ENCODE measurements around the gene PHACTR3.
A peak's percentile ranks its signal among the peaks of the same experiment; 100 is the strongest.

PHACTR3 gene

GRCh38 chr20:59779656-59780380 is 175.5 kb downstream of the PHACTR3 start:
- H3K4me3 ChIP-seq (ENCODE audit: low read depth, low read length): no peak overlapping the region
- TF ChIP-seq, protein P1, sequence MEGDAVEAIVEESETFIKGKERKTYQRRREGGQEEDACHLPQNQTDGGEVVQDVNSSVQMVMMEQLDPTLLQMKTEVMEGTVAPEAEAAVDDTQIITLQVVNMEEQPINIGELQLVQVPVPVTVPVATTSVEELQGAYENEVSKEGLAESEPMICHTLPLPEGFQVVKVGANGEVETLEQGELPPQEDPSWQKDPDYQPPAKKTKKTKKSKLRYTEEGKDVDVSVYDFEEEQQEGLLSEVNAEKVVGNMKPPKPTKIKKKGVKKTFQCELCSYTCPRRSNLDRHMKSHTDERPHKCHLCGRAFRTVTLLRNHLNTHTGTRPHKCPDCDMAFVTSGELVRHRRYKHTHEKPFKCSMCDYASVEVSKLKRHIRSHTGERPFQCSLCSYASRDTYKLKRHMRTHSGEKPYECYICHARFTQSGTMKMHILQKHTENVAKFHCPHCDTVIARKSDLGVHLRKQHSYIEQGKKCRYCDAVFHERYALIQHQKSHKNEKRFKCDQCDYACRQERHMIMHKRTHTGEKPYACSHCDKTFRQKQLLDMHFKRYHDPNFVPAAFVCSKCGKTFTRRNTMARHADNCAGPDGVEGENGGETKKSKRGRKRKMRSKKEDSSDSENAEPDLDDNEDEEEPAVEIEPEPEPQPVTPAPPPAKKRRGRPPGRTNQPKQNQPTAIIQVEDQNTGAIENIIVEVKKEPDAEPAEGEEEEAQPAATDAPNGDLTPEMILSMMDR (IDR thresholded peaks at IDR 0.05; ENCODE audit: borderline replicate concordance, insufficient read depth, low read depth, low read length): no peak

GRCh38 chr20:59780494-59781185 is 176.3 kb downstream of the PHACTR3 start:
- H3K4me3 ChIP-seq (ENCODE audit: low read depth, low read length): no peak overlapping the region
- TF ChIP-seq, protein P1 (IDR thresholded peaks at IDR 0.05; ENCODE audit: borderline replicate concordance, insufficient read depth, low read depth, low read length): no peak

GRCh38 chr20:59781226-59781625 is 176.9 kb downstream of the PHACTR3 start:
- H3K4me3 ChIP-seq (ENCODE audit: low read depth, low read length): no peak overlapping the region
- TF ChIP-seq, protein P1 (IDR thresholded peaks at IDR 0.05; ENCODE audit: borderline replicate concordance, insufficient read depth, low read depth, low read length): no peak

DNA sequence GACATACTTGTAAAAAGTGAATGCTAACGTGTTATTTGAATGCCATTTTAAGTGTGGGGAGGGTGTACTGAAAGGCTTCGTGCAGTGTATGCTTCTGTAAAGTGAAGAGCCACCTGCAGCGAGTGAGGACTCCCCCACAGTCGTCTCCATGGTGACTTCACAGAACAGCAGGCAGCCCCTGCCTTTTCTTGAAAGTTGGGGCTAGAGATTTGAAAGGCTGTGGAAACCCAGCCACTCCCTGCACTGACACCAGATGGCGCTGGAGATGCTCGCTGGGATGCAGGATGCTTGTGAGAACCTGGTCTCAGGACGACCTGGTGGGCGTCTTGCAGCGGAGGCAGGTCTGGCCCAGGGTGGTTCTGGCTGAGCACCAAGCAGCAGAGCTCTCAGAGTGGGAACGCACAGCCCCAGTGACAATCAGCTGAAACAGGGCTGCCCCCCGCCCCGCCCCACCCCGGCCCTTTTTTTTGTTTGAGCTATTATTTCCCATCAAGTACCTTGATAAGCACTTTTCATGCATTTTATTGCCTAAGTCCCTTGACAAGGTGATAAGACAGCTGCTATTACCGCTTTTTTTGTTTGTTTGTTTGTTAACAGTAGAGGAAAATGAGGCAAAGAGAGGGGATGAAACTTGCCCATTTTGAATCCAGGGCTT is 178.8 kb downstream of the PHACTR3 start:
- TF ChIP-seq, protein P1 (IDR thresholded peaks at IDR 0.05; ENCODE audit: borderline replicate concordance, insufficient read depth, low read depth, low read length): peak; percentile 96
- no peak overlapping the region for H3K4me3 ChIP-seq (ENCODE audit: low read depth, low read length)

- no peak overlapping the region for H3K4me3 ChIP-seq (ENCODE audit: low read depth, low read length)
- TF ChIP-seq, protein P1 (IDR thresholded peaks at IDR 0.05; ENCODE audit: borderline replicate concordance, insufficient read depth, low read depth, low read length): no peak
Measured at GRCh38 chr20:59783641-59784010, 179.3 kb downstream of the PHACTR3 start.

DNA sequence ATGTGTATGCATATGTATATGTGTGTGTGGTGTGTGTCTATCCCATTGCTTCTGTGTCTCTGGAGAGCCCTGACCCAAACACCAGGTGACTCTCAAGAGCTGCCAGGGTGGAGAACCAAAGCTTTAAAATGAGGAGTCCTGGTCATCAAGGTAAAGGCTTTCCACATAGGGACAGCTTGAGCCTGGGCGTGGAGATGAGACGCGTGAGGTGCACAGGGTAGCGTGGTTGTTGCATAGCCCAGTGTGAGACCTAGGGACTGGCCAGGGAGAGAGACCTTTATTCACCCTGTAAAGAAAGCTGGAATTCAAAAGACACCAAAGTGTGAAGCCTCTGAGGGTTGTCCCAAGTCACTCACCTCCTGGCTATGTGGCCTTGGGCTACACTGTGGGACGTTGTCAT is 180.0 kb downstream of the PHACTR3 start:
- H3K4me3 ChIP-seq (ENCODE audit: low read depth, low read length): no peak overlapping the region
- TF ChIP-seq, protein P1 (IDR thresholded peaks at IDR 0.05; ENCODE audit: borderline replicate concordance, insufficient read depth, low read depth, low read length): no peak

Data from GM12875 (cell line).